CD14-positive monocyte (primary cell): Measurements from ENCODE around the gene ME3. TPM values are rescaled to one million over a fixed set of nuclear protein-coding genes. Genes with fewer than 3 reads are reported as not detected.

ENCODE experiments used
- DNase-seq, 3 donors: peaks; one replicate each; pipeline ENCODE4 v3.0.0-alpha.2; 2011 to 2022
- H2AFZ ChIP-seq: 2 replicates; pipeline ENCODE4 v1.6.0; 2012; ENCODE audit warnings: mild to moderate bottlenecking, low read depth, low read length, inconsistent platforms; ENCODE audit not compliant: insufficient read depth, poor library complexity, severe bottlenecking
- H3K27ac ChIP-seq, 2 donors: 1 replicate in 1 of 2; 2 replicates in 1 of 2; pipeline ENCODE4 v1.5.1; 2012 to 2013; ENCODE audit warnings: low read length in 2 of 2, control low read depth in 1 of 2, inconsistent platforms in 1 of 2, low read depth in 1 of 2, mild to moderate bottlenecking in 1 of 2
- H3K27me3 ChIP-seq, 2 donors: one replicate each; pipeline versions ENCODE4 v1.6.0 to v1.6.1; 2011 to 2013; ENCODE audit warnings: low read length in 2 of 2; ENCODE audit not compliant: control insufficient read depth in 2 of 2, insufficient read depth in 2 of 2
- H3K36me3 ChIP-seq, 2 donors: replicated peaks in 1 of 2; 1 replicate in 1 of 2; 2 replicates in 1 of 2; pipeline versions ENCODE4 v1.5.1 to v1.6.1; 2012 to 2013; ENCODE audit warnings: low read length in 2 of 2, control low read depth in 1 of 2, inconsistent platforms in 1 of 2, mild to moderate bottlenecking in 1 of 2; ENCODE audit not compliant: insufficient read depth in 2 of 2, control insufficient read depth in 1 of 2
- H3K4me1 ChIP-seq, 2 donors: 1 replicate in 1 of 2; 2 replicates in 1 of 2; pipeline versions ENCODE4 v1.5.1 to v1.6.1; 2012 to 2013; ENCODE audit warnings: low read length in 2 of 2, control low read depth in 1 of 2, inconsistent platforms in 1 of 2, mild to moderate bottlenecking in 1 of 2, moderate library complexity in 1 of 2; ENCODE audit not compliant: insufficient read depth in 2 of 2, control insufficient read depth in 1 of 2
- H3K4me2 ChIP-seq: replicated peaks from 2 replicates; pipeline ENCODE3; 2012; ENCODE audit warnings: low read length, moderate library complexity, mild to moderate bottlenecking; ENCODE audit not compliant: poor library complexity, severe bottlenecking; ENCODE audit errors: extremely low read depth
- H3K4me3 ChIP-seq, 3 experiments: fragments of 200-600 bp in 1 of 3; sonication (generic) in 1 of 3; replicated peaks in 1 of 3; 1 replicate in 2 of 3; 2 replicates in 1 of 3; pipeline ENCODE4 v1.5.1; 2011 to 2013; ENCODE audit warnings: low read length in 3 of 3, mild to moderate bottlenecking in 3 of 3, control low read depth in 2 of 3, low read depth in 2 of 3, inconsistent platforms in 1 of 3, moderate library complexity in 1 of 3
- H3K79me2 ChIP-seq: 2 replicates; pipeline ENCODE4 v1.6.0; 2012; ENCODE audit warnings: mild to moderate bottlenecking, control low read depth, inconsistent platforms, low read length, moderate library complexity; ENCODE audit not compliant: insufficient read depth
- H3K9ac ChIP-seq: 2 replicates; pipeline ENCODE4 v1.6.0; 2017; ENCODE audit warnings: low read length, mild to moderate bottlenecking; ENCODE audit not compliant: insufficient read depth, poor library complexity, severe bottlenecking
- H3K9me3 ChIP-seq, 2 donors: replicated peaks in 1 of 2; 1 replicate in 1 of 2; 2 replicates in 1 of 2; pipeline versions ENCODE4 v1.5.1 to v1.6.1; 2012 to 2013; ENCODE audit warnings: low read length in 2 of 2, control low read depth in 1 of 2; ENCODE audit not compliant: control insufficient read depth in 1 of 2, insufficient read depth in 1 of 2
- H4K20me1 ChIP-seq: 2 replicates; pipeline ENCODE4 v1.6.0; 2012; ENCODE audit warnings: mild to moderate bottlenecking, low read length, control low read depth, moderate library complexity; ENCODE audit not compliant: insufficient read depth
- H3K27ac Mint-ChIP-seq, 7 donors: one replicate each; pipeline ENCODE4 v1.8.0; 2020; ENCODE audit warnings: mild to moderate bottlenecking in 7 of 7, mixed read lengths in 7 of 7, moderate library complexity in 6 of 7, inconsistent platforms in 2 of 7
- H3K27me3 Mint-ChIP-seq, 3 donors: one replicate each; pipeline ENCODE4 v1.8.0; 2021 to 2022; ENCODE audit warnings: low read depth in 3 of 3, mild to moderate bottlenecking in 3 of 3, mixed read lengths in 3 of 3, moderate library complexity in 3 of 3, inconsistent platforms in 1 of 3
- H3K36me3 Mint-ChIP-seq, 2 donors: one replicate each; pipeline ENCODE4 v1.8.0; 2020; ENCODE audit warnings: mixed read lengths in 2 of 2, inconsistent platforms in 1 of 2, mild to moderate bottlenecking in 1 of 2
- H3K4me1 Mint-ChIP-seq: one replicate; pipeline ENCODE4 v1.8.0; 2020; ENCODE audit warnings: mild to moderate bottlenecking, mixed read lengths
- H3K4me3 Mint-ChIP-seq, 2 donors: one replicate each; pipeline ENCODE4 v1.8.0; 2020; ENCODE audit warnings: mild to moderate bottlenecking in 2 of 2, mixed read lengths in 2 of 2, moderate library complexity in 1 of 2
- H3K9me3 Mint-ChIP-seq, 7 donors: one replicate each; pipeline ENCODE4 v1.8.0; 2020 to 2022; ENCODE audit warnings: mixed read lengths in 7 of 7, mild to moderate bottlenecking in 6 of 7, moderate library complexity in 6 of 7, inconsistent platforms in 2 of 7
- CTCF ChIP-seq: fragments of 200-600 bp; IDR thresholded peaks from one replicate; pipeline ENCODE4 v1.8.0; 2022; ENCODE audit warnings: antibody characterized with exemption, mild to moderate bottlenecking
- WGBS: methylation state at CpG from one replicate; pipeline ENCODE4 v1.1.5; 2013; ENCODE audit warnings: missing lambda C conversion rate; ENCODE audit not compliant: insufficient coverage; 5-methylcytosine and 5-hydroxymethylcytosine counted together
- intact Hi-C, 2 donors: fragments of 100-400 bp; cut with micrococcal nuclease; formaldehyde crosslinking; loops; one replicate each; pipeline versions ENCODE4 v1.15.0 to v1.15.1; 2023
- polyA plus RNA-seq, 3 donors: library from polyadenylated mRNA; depleted of rRNA in 1 of 3; unstranded in 2 of 3; stranded (reverse) in 1 of 3; fragments of 300-500 nt in 2 of 3; fragments of >200 nt in 1 of 3; fragmentation: Illumina TruSeq in 2 of 3; gene quantifications; 1 replicate in 2 of 3; 2 replicates in 1 of 3; pipeline ENCODE4 v1.2.3, GENCODE V29; 2012 to 2021

The ME3 gene
- polyA plus RNA-seq, 3 donors = 0.31 to 3.0 (median 0.42) TPM

- Histone ChIP-seq H3K9ac (no peak overlapping the region), H2AFZ (no peak overlapping the region), H3K27ac (no peak overlapping the region), H3K4me2 (no peak overlapping the region), H3K4me3 (no peak overlapping the region), H4K20me1 (no peaks in the 10 kb centered on the region), H3K9me3 (no peaks in the 10 kb centered on the region), H3K4me1 (peaks cover 14 to 20% of the 10 kb centered on the region in 2 donors), H3K36me3 (no peaks in the 10 kb centered on the region), H3K27me3 (no peaks in the 10 kb centered on the region), H3K79me2 (no peaks in the 10 kb centered on the region)
- intact Hi-C loops = no loop called here
- Mint-ChIP-seq H3K27me3 (peaks cover 0 to 2% (median 2%) of the 10 kb centered on the region in 3 donors), H3K27ac (no peak overlapping the region), H3K4me1 (peaks cover 8% of the 10 kb centered on the region), H3K9me3 (no peaks in the 10 kb centered on the region), H3K4me3 (no peak overlapping the region), H3K36me3 (no peaks in the 10 kb centered on the region)
- no CpG with 5 or more reads among the region's 2 CpGs for WGBS
- no peak for TF ChIP-seq CTCF
- no peak for DNase-seq
Measured at GRCh38 chr11:86509588-86509974, 162.8 kb downstream of the ME3 start.

- no peak overlapping the region for H3K4me2 ChIP-seq
- H3K27ac Mint-ChIP-seq = no peak overlapping the region
- H3K27me3 Mint-ChIP-seq = peaks cover 0 to 2% (median 2%) of the 10 kb centered on the region in 3 donors
- H3K4me3 Mint-ChIP-seq = no peak overlapping the region
- no peak overlapping the region for H3K9ac ChIP-seq
- no peaks in the 10 kb centered on the region for H3K36me3 Mint-ChIP-seq
- intact Hi-C loops = no loop called here
- no peak for DNase-seq
- H3K4me1 ChIP-seq = peaks cover 8 to 14% of the 10 kb centered on the region in 2 donors
- H3K79me2 ChIP-seq = no peaks in the 10 kb centered on the region
- H3K4me1 Mint-ChIP-seq = peaks cover 3% of the 10 kb centered on the region
- WGBS = 100% methylated on average over 2 of the region's 6 CpGs
- no peaks in the 10 kb centered on the region for H3K27me3 ChIP-seq
- no peaks in the 10 kb centered on the region for H4K20me1 ChIP-seq
- H3K9me3 Mint-ChIP-seq = no peaks in the 10 kb centered on the region
- no peaks in the 10 kb centered on the region for H3K36me3 ChIP-seq
- no peak overlapping the region for H2AFZ ChIP-seq
- TF ChIP-seq CTCF = no peak
- H3K9me3 ChIP-seq = no peaks in the 10 kb centered on the region
- H3K4me3 ChIP-seq = no peak overlapping the region
- H3K27ac ChIP-seq = no peak overlapping the region
Measured at GRCh38 chr11:86508604-86509587, 163.5 kb downstream of the ME3 start.
